GM23338 (cell line): ENCODE data around the gene LARGE1.

Experiments used
- CREB1 ChIP-seq: fragments of 250-450 bp; sonication (Bioruptor Pico); IDR thresholded peaks from 2 replicates; pipeline ENCODE4 v1.5.0; 2020; ENCODE audit warnings: low read depth, mild to moderate bottlenecking, moderate library complexity
- CTCF ChIP-seq, 2 experiments: fragments of 200-600 bp in 1 of 2; sonication (generic) in 1 of 2; conservative IDR thresholded peaks; 2 replicates each; pipeline versions ENCODE4 v1.5.1 to v1.6.1; 2016 to 2017; ENCODE audit warnings: antibody characterized with exemption in 2 of 2, low read depth in 2 of 2, mild to moderate bottlenecking in 2 of 2, moderate library complexity in 1 of 2
- EZH2phosphoT487 ChIP-seq: fragments of 200-600 bp; sonication (generic); IDR thresholded peaks from one replicate; pipeline ENCODE4 v1.8.1; 2018; ENCODE audit warnings: antibody characterized with exemption; ENCODE audit not compliant: unreplicated experiment
- NANOG ChIP-seq: IDR thresholded peaks from 2 replicates; pipeline ENCODE4 v1.6.1; 2016; ENCODE audit warnings: antibody characterized with exemption, borderline replicate concordance
- ZNF331 ChIP-seq: fragments of 250-450 bp; sonication (Bioruptor Pico); IDR thresholded peaks from 2 replicates; pipeline ENCODE4 v1.5.0; 2020; ENCODE audit warnings: low read depth, mild to moderate bottlenecking, moderate library complexity

- TF ChIP-seq CREB1 (no peak), ZNF331 (CRISPR knock-in tag) (no peak), CTCF (conservative IDR thresholded peaks at IDR 0.05; ENCODE audit: low read depth in 2 of 2) (no peak), EZH2phosphoT487 (no peak), NANOG (no peak)
These were observed 558.7 kb downstream of the LARGE1 start for GRCh38 chr22:33361581-33361980.
